LNCaP clone FGC (cell line): Measurements from ENCODE around the gene NYNRIN.
A peak's percentile ranks its signal among the peaks of the same experiment; 100 is the strongest.

Source experiments
- DNase-seq: peaks from one replicate; pipeline ENCODE4 v3.0.0-alpha.2; 2011; ENCODE audit warnings: low read depth
- H3K4me3 ChIP-seq: 2 replicates; pipeline ENCODE4 v1.5.1; 2011; ENCODE audit warnings: mild to moderate bottlenecking, low read depth, low read length, control low read depth
- CTCF ChIP-seq: IDR thresholded peaks from 2 replicates; pipeline ENCODE4 v1.5.1; 2012; ENCODE audit warnings: mild to moderate bottlenecking; ENCODE audit not compliant: control insufficient read depth, insufficient read depth; ENCODE audit errors: extremely low read depth

The NYNRIN gene

GRCh38 chr14:24434676-24435075 is 35.9 kb downstream of the NYNRIN start:
- no peak for DNase-seq
- no peak for TF ChIP-seq CTCF
- H3K4me3 ChIP-seq, result no peak overlapping the region

GRCh38 chr14:24435192-24435810 is 36.5 kb downstream of the NYNRIN start:
- no peak overlapping the region for H3K4me3 ChIP-seq
- DNase-seq, result no peak
- no peak for TF ChIP-seq CTCF

GRCh38 chr14:24435998-24436354 is 37.2 kb downstream of the NYNRIN start:
- no peak for TF ChIP-seq CTCF
- no peak for DNase-seq
- H3K4me3 ChIP-seq, result no peak overlapping the region

GRCh38 chr14:24436355-24437019 is 37.7 kb downstream of the NYNRIN start:
- peak; percentile 72 for TF ChIP-seq CTCF
- no peak for DNase-seq
- no peak overlapping the region for H3K4me3 ChIP-seq

- no peak overlapping the region for H3K4me3 ChIP-seq
- TF ChIP-seq CTCF, result no peak
- no peak for DNase-seq
Observed at GRCh38 chr14:24437020-24437735, 38.4 kb downstream of the NYNRIN start.

- no peak for TF ChIP-seq CTCF
- no peak for DNase-seq
- H3K4me3 ChIP-seq, result no peak overlapping the region
Observed at GRCh38 chr14:24437736-24438067, 38.9 kb downstream of the NYNRIN start.
